ENCODE results near the gene HERC3.

- TF ChIP-seq POLR2A (IDR thresholded peaks at IDR 0.05) (no peak), CTCF (IDR thresholded peaks at IDR 0.05) (no peak)
Observed at GRCh38 chr4:88753658-88754571, 161.6 kb downstream of the HERC3 start.
